ENCODE measurements around the gene AFTPH.

The AFTPH gene

GRCh38 chr2:64581018-64581417, 56.9 kb downstream of the AFTPH start:
- TF ChIP-seq, protein P1, sequence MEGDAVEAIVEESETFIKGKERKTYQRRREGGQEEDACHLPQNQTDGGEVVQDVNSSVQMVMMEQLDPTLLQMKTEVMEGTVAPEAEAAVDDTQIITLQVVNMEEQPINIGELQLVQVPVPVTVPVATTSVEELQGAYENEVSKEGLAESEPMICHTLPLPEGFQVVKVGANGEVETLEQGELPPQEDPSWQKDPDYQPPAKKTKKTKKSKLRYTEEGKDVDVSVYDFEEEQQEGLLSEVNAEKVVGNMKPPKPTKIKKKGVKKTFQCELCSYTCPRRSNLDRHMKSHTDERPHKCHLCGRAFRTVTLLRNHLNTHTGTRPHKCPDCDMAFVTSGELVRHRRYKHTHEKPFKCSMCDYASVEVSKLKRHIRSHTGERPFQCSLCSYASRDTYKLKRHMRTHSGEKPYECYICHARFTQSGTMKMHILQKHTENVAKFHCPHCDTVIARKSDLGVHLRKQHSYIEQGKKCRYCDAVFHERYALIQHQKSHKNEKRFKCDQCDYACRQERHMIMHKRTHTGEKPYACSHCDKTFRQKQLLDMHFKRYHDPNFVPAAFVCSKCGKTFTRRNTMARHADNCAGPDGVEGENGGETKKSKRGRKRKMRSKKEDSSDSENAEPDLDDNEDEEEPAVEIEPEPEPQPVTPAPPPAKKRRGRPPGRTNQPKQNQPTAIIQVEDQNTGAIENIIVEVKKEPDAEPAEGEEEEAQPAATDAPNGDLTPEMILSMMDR (IDR thresholded peaks at IDR 0.05; ENCODE audit: control insufficient read depth, extremely low read depth, insufficient read depth), result no peak
- no peak for DNase-seq (ENCODE audit: low read depth)
- H3K4me3 ChIP-seq (ENCODE audit: low read depth, low read length), result no peak overlapping the region

DNA sequence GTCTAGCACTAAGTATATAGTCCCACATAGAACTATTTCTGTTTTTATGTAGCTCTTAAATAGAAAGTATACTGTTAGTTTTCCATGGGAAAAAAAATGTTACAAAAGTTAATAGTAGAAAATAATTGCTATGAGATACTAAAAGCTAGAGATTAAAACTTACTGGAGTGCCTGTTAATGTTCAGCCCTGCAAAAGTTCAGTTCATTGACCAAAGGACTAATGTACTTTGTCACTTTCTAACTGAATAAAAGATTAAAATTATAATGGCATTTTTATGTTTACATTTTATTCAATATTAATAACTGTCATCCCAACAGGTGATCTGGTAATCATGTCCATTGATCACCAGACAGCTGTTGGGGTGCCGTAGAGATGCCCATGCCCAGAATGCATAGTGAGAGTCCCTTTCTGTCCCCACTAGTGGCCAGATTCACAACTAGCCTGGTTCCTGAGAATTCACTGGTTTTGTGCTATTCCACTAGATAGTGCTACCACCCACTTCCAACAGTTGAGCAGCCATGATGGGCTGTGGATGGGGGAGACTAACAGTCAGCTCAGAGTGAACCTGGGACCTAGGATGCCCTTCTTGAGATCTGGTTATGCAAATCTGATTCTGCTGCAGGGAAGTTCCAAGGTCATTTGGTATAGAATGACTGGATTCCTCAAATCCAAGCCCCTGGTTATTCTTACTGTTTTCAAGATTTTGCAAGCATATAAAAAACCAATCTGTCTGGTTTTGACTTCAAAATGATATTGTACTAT, 57.8 kb downstream of the AFTPH start:
- DNase-seq (ENCODE audit: low read depth), result no peak
- H3K4me3 ChIP-seq (ENCODE audit: low read depth, low read length), result no peak overlapping the region
- TF ChIP-seq, protein P1 (IDR thresholded peaks at IDR 0.05; ENCODE audit: control insufficient read depth, extremely low read depth, insufficient read depth), result no peak

- TF ChIP-seq, protein P1 (IDR thresholded peaks at IDR 0.05; ENCODE audit: control insufficient read depth, extremely low read depth, insufficient read depth), result no peak
- DNase-seq (ENCODE audit: low read depth), result no peak
- H3K4me3 ChIP-seq (ENCODE audit: low read depth, low read length), result no peak overlapping the region
These were observed 58.7 kb downstream of the AFTPH start for GRCh38 chr2:64582774-64583340.

- no peak for DNase-seq (ENCODE audit: low read depth)
- H3K4me3 ChIP-seq (ENCODE audit: low read depth, low read length), result no peak overlapping the region
- TF ChIP-seq, protein P1 (IDR thresholded peaks at IDR 0.05; ENCODE audit: control insufficient read depth, extremely low read depth, insufficient read depth), result no peak
These were observed 61.9 kb downstream of the AFTPH start for GRCh38 chr2:64586054-64586453.

GRCh38 chr2:64586883-64587481, 62.9 kb downstream of the AFTPH start:
- H3K4me3 ChIP-seq (ENCODE audit: low read depth, low read length), result no peak overlapping the region
- TF ChIP-seq, protein P1 (IDR thresholded peaks at IDR 0.05; ENCODE audit: control insufficient read depth, extremely low read depth, insufficient read depth), result peak; percentile 47
- DNase-seq (ENCODE audit: low read depth), result no peak

GRCh38 chr2:64587561-64587960, 63.4 kb downstream of the AFTPH start:
- TF ChIP-seq, protein P1 (IDR thresholded peaks at IDR 0.05; ENCODE audit: control insufficient read depth, extremely low read depth, insufficient read depth), result no peak
- DNase-seq (ENCODE audit: low read depth), result no peak
- H3K4me3 ChIP-seq (ENCODE audit: low read depth, low read length), result no peak overlapping the region
